ENCODE data around the gene ASMTL. TPM values are rescaled to one million over a fixed set of nuclear protein-coding genes. Genes with fewer than 3 reads are reported as not detected.

ASMTL gene, protein sequence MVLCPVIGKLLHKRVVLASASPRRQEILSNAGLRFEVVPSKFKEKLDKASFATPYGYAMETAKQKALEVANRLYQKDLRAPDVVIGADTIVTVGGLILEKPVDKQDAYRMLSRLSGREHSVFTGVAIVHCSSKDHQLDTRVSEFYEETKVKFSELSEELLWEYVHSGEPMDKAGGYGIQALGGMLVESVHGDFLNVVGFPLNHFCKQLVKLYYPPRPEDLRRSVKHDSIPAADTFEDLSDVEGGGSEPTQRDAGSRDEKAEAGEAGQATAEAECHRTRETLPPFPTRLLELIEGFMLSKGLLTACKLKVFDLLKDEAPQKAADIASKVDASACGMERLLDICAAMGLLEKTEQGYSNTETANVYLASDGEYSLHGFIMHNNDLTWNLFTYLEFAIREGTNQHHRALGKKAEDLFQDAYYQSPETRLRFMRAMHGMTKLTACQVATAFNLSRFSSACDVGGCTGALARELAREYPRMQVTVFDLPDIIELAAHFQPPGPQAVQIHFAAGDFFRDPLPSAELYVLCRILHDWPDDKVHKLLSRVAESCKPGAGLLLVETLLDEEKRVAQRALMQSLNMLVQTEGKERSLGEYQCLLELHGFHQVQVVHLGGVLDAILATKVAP
- total RNA-seq (2021; fragmentation: NEBNext Ultra II Directional; extraction: Animal tissue kit (Norgen Biotek cat#: 25700)): 10 to 100 TPM; 26.8 to 35.1 (median 32.8) TPM
- long read RNA-seq, transcript ASMTL-201 (13 exons, 2,027 nt): major isoform, 61 of 84 reads
- long read RNA-seq, partial matches to known transcripts: 10 of 84 reads
- long read RNA-seq, other reads (novel, unspliced or antisense): 6 of 84 reads

DNA sequence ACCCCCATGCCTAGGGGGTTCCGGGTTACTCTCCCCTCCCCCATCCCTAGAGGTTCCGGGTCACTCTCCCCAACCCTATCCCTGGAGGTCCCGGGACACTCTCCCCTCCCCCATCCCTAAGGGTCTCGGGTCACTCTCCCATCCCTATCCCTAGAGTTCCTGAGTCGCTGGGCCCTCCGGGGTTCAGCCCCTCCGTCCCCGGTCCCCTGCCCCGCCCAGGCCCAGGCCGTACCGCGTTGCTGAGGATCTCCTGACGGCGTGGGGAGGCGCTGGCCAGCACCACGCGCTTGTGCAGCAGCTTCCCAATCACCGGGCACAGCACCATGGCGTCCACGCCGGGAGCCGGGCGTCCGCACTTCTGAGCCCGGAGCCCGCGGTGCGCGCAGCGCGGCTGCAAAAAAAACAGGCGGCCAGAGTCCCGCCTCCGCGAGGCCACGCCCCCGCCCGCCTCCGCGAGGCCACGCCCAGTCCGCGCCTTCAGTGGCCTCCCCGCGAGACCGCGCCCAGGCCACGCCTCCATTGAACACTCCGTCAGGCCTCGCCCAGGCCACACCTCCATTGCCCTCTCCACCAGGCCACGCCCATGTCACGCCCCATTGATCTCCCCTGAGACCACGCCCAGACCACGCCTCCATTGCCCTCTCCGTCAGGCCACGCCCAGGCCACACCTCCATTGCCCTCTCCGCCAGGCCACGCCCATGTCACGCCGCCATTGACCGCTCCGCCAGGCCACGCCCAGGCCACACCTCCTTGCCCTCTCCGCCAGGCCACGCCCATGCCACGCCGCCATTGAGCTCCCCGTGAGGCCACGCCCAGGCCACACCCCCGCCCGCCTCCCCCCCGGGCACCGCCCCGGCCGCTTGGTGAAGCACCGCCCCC is at the start of gene ASMTL:
Gene ASMTL, minus strand, starts transcription at position 394 of the 879 bp plus-strand sequence. Its CDS starts 69 bp downstream, at position 325.
- H3K4me1 Mint-ChIP-seq (ENCODE audit: low read depth): no peaks in the 10 kb centered on the region
- peak within 1 kb of the TSS; percentile 85 for H3K27ac Mint-ChIP-seq
- H3K9me3 Mint-ChIP-seq: peaks cover 16% of the 10 kb centered on the region
- peaks cover 23% of the 10 kb centered on the region for H3K36me3 Mint-ChIP-seq (ENCODE audit: low read depth)
- peak within 1 kb of the TSS; percentile 88 for H3K4me3 Mint-ChIP-seq
- DNase-seq: peak; percentile 99
- TF ChIP-seq, protein P1, sequence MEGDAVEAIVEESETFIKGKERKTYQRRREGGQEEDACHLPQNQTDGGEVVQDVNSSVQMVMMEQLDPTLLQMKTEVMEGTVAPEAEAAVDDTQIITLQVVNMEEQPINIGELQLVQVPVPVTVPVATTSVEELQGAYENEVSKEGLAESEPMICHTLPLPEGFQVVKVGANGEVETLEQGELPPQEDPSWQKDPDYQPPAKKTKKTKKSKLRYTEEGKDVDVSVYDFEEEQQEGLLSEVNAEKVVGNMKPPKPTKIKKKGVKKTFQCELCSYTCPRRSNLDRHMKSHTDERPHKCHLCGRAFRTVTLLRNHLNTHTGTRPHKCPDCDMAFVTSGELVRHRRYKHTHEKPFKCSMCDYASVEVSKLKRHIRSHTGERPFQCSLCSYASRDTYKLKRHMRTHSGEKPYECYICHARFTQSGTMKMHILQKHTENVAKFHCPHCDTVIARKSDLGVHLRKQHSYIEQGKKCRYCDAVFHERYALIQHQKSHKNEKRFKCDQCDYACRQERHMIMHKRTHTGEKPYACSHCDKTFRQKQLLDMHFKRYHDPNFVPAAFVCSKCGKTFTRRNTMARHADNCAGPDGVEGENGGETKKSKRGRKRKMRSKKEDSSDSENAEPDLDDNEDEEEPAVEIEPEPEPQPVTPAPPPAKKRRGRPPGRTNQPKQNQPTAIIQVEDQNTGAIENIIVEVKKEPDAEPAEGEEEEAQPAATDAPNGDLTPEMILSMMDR (IDR thresholded peaks at IDR 0.05): no peak
- H3K27me3 Mint-ChIP-seq (ENCODE audit: insufficient read depth): peaks cover 7% of the 10 kb centered on the region

DNA sequence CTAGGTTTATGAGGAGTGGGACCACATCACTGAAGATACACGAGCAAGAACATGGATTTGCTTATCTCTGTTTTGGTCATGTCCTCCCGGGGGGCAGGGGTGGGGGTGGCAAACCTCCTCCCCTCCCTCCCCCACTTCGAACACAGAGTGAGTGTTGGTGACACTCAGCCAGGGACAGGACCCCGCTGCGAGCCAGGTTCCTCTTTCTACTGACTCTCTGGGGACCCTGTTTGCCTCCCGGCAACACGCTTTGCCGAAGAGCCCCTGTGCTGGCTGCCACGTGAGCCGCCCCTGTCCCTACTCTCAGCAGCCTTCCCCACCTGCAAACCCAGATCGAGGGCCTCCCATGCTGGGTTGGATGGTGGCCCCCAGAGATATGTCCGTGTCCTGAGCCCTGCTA is 49.5 kb upstream of the ASMTL start:
- DNase-seq: no peak
- Mint-ChIP-seq H3K9me3 (peaks cover 8% of the 10 kb centered on the region; the same call in 1 of the 2 replicates), H3K4me3 (no peak overlapping the region), H3K36me3 (ENCODE audit: low read depth) (no peaks in the 10 kb centered on the region), H3K4me1 (ENCODE audit: low read depth) (peaks cover 4% of the 10 kb centered on the region; the same call in 1 of the 2 replicates), H3K27me3 (ENCODE audit: insufficient read depth) (peaks cover 6% of the 10 kb centered on the region), H3K27ac (no peak overlapping the region)
- TF ChIP-seq, protein P1 (IDR thresholded peaks at IDR 0.05): no peak

DNA sequence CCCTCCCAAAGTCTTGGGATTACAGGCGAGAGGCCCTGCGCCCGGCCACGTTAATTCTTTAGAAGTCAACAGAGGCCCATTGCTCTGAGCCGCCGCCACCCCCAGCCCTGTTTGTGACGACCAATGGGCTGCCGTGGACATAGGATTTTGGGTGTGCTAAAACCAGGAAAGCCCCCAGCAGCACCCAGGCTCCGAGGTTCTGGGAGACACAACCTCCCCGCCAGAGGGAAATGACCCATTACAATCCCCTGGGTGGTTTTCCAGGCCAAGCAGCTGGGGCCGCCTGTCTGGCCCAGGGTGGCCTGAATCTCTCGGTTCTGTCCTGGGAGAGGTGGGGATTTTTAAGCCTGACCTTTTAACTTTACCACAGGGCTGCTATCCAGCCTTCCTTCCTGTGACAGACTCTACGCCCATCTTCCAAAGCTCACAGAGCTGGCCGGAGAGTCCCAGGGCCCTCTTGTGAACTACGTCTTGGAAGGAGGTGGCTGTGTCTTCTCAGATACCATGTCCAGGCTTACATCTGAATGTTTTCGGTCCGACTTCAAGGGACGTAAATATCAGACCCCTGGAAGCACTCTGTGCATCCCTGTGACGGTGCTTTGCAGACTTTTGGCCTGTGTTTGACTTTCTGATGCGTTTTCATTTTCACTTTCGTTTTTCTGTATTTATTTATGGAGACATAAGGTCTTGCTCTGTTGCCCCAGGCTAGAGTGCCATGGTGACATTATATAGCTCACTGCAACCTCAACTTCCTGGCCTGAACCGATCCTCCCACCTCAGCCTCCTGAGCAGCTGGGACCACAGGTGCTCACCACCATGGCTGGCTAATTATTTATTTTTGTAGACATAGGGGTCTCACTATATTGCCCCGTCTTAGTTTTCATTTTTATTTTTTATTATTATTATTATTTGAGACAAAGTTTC is 48.3 kb upstream of the ASMTL start:
- TF ChIP-seq, protein P1 (IDR thresholded peaks at IDR 0.05): no peak

DNA sequence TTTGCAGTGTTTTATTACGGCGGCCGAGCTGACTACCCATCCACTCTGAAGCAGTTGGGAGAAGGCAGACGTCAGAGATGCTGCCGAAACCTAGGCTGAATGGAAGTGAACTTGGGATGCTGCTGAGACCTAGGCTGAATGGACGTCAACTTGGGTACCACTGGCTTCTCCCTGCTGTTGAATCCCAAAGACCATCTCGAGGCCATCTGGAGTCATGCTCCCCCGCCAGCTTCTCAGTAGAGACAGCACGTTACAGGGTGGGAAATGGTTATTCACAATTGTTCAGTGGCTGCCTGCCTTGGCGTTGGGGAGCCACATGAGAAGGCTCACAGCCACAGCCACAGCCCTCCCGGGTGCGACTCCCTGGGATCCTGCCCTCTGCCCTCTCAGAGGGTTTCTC is 43.4 kb upstream of the ASMTL start:
- Mint-ChIP-seq H3K4me1 (ENCODE audit: low read depth) (peaks cover 7% of the 10 kb centered on the region; the same call in 1 of the 2 replicates), H3K9me3 (peaks cover 13% of the 10 kb centered on the region), H3K4me3 (no peak overlapping the region), H3K27ac (no peak overlapping the region), H3K27me3 (ENCODE audit: insufficient read depth) (peaks cover 8% of the 10 kb centered on the region), H3K36me3 (ENCODE audit: low read depth) (no peaks in the 10 kb centered on the region)
- TF ChIP-seq, protein P1 (IDR thresholded peaks at IDR 0.05): no peak
- DNase-seq: no peak

More for the DNA sequence above, 48.3 kb upstream of the ASMTL start:
- Mint-ChIP-seq H3K27me3 (ENCODE audit: insufficient read depth) (peaks cover 2% of the 10 kb centered on the region), H3K27ac (no peak overlapping the region; the same call in 1 of the 2 replicates), H3K36me3 (ENCODE audit: low read depth) (no peaks in the 10 kb centered on the region), H3K9me3 (peaks cover 3% of the 10 kb centered on the region; the same call in 1 of the 2 replicates), H3K4me1 (ENCODE audit: low read depth) (peaks cover 4% of the 10 kb centered on the region; the same call in 1 of the 2 replicates), H3K4me3 (peak overlapping the region; percentile 58; the same call in 1 of the 2 replicates)
- DNase-seq: no peak

Measured in HFFc6 (cell line).